Activated T-cell treated with anti-CD3 and anti-CD28 coated beads for 4 hours (primary cell): ENCODE data around the gene CDR2.
A peak's percentile ranks its signal among the peaks of the same experiment; 100 is the strongest.

Experiments
- DNase-seq: peaks from one replicate; pipeline ENCODE4 v3.0.0-alpha.2; 2020

Gene CDR2

DNA sequence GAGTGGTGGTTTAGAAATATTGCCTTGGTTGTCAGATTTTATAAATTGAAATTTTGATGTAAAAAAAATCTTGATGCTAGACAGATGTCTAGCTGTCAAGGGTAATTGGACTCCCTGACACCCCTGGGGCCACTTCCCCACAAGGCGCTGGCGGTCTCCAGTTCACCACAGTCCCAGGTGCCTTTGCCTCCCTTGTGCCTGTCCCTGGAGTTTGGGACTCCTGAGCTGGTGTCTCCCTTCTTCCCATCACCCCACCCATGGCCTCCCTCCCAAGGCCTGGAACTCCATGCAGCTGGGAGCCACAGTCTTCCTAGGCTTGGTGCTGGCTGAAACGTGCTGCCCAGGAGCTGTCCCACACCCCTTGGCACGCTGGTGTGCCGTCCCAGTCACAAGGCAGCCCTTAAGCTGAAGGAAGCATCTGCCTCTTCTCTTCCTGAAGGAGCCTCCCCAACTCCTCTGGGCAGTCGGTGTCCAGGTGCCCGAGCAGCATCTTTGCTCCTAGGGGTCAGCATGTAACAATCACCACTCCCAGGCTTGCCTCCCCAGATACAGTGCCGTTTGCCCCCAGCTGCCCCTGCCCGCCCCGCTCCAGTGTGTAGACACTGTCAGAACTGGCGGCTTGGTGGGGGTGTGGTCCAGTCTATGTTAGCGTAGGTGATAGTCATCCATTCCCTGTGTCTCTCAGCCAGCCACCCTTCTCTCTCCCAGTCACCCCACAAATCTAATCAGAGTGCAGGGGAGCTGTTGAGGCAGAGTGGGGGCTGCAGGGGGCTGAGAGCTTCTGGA is 51.1 kb downstream of the CDR2 start:
- DNase-seq, result no peak

- no peak for DNase-seq
Measured at GRCh38 chr16:22322741-22323140, 51.7 kb downstream of the CDR2 start.

GRCh38 chr16:22322021-22322471 is 52.4 kb downstream of the CDR2 start:
- no peak for DNase-seq

DNA sequence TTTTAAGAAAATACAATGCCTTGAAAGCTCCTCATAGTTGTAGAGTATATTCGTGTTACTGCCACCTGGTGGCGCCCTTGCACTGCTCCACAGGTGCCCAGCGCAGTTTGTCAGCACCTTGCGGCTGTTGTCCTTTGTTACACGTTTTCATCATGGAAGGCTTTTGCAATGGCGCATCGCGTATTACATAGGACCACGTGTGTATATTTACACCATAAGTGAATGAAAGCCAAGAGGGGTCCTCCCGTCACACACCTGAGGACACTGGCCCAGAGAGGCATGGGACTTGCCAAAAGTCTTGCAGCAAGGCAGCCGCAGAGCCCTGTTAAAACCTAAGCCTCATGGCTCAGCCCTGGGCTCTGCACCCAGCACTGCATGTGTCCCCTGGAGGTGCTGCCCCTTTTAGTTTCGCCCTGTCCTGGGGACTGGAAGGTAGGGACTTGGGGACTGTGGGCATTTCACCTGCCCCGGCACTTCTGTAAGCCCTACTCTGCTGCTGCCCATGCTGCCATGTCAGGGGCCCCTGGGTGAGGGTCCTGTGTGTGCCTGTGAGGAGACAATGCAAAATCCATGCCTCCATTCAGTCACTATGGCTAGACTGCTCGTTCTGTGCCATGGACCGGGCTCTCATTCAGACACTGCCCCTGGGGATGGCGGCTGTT is 52.9 kb downstream of the CDR2 start:
- peak; percentile 43 for DNase-seq

- no peak for DNase-seq
Measured at GRCh38 chr16:22320572-22321339, 53.7 kb downstream of the CDR2 start.

DNA sequence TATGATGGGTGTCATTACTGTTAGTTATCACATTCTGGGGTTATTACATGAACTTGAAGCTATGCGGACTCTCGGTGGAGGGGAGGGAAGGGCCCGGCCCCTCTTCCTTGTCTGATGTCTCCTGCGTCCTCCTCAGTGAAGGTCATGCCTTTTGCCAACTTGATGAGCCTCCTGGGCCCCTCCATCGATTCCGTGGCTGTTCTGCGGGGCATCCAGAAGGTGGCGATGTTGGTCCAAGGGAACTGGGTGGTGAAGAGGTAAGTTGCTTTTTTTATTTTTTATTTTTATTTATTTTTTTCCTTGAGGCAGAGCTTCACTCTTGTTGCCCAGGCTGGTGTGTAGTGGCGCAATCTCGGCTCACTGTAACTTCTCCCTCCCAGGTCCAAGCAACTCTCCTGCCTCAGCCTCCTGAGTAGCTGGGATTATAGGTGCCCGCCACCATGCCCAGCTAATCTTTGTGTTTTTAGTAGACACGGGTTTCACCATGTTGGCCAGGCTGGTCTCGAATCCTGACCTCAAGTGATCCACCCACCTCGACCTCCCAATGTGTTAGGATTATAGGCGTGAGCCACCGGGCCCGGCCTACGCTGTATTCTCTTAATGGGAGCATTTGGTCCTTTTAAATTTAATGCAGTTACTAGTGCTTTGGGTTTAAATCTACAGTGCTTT is 55.6 kb downstream of the CDR2 start:
- peak; percentile 53 for DNase-seq

DNA sequence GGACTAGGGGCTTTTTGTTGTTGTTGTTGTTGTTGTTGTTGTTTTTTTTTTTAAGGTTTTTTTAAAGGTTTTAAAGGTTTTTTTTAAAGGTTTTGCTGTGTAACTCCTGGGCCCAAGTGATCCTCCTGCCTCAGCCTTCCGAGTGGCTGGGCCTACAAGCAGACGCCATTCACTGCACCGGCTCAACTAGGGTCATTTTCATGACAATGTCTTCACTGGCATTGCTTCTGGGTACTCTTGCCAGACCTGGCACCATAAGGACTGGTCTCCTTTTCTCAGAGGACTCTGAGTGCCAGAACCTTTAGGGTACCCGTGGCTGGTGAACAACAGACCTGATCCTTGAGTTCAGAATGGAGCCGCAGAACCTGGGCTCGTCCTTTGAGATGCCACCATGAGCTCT is 56.8 kb downstream of the CDR2 start:
- DNase-seq, result no peak

GRCh38 chr16:22317001-22317530 is 57.4 kb downstream of the CDR2 start:
- DNase-seq, result no peak

GRCh38 chr16:22316411-22316811 is 58.0 kb downstream of the CDR2 start:
- DNase-seq, result no peak

DNA sequence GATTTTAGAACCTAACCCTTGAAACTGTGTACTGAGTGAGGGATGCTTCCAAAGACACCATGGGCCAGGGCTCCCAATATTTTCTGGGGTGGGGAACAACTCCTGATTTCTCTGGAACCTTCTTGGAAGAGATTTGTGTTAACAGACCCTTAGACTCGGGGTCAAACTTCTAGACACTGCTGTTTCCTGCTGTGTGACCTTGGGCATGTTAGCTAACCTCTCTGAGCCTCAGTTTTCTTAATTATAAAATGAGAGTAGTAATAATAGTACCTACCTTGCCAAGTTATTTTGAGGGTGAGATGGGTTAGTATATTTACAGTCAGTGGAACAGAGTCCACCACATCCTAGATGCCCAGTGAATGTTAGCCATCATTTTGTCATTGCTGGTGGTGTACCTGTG is 58.4 kb downstream of the CDR2 start:
- DNase-seq, result no peak

GRCh38 chr16:22314661-22315626 is 59.5 kb downstream of the CDR2 start:
- DNase-seq, result no peak

DNA sequence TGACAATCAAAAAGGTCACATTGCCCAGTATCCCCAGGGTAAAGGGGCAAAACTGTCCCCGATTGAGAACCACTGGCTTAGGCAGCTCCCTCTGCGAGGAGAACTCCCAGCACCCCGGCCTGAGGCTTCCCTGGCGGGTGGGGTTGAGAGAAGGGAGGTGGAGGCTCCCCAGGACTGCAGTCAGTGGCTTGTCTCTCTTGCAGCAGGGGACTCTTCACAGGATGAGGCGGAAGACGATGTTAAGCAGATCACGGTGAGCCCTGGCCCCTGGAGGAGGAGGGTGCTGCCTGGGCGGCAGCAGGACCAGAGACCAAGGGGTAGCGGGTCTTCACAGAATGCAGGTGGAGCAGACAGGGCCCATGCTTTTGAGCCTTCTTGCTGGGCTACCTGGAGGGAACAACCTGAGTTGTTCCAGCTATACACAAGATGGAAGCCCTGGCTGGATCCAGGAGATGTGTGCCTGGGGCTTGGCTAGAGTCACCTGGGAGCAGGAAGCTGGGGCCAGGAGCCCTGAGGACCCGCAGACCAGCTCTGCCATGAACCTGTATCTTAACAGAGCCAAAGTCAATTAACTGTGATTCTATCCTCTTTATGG is 60.4 kb downstream of the CDR2 start:
- DNase-seq, result no peak

- no peak for DNase-seq
Measured at GRCh38 chr16:22312897-22313781, 61.3 kb downstream of the CDR2 start.

GRCh38 chr16:22311520-22311919 is 62.9 kb downstream of the CDR2 start:
- DNase-seq, result no peak

- DNase-seq, result no peak
Measured at GRCh38 chr16:22308824-22309520, 65.4 kb downstream of the CDR2 start.

- no peak for DNase-seq
Measured at GRCh38 chr16:22307838-22308237, 66.6 kb downstream of the CDR2 start.

DNA sequence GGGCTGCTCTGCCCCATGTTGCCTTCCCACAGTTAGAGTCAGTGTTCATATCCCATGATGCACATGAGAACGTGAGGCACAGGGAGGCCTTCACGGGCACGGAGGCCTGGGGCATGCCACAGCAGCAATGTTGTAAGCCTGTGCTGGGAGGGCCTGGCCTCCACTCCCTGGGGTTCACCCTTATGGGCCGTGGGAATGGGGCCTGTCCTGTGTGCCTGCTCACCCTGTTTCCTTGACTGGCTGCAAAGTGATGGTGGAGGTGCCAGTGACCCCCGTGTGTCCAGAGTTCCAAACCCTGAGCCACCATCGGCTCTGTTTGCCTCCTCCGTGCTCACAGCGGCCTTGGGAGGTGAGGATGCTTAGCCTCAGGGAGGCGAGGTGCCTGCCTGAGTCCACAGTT is 67.6 kb downstream of the CDR2 start:
- no peak for DNase-seq

GRCh38 chr16:22304411-22304810 is 70.0 kb downstream of the CDR2 start:
- no peak for DNase-seq

- DNase-seq, result no peak
Measured at GRCh38 chr16:22302776-22303363, 71.5 kb downstream of the CDR2 start.
